Liver (tissue), 9 donors: ENCODE results near the gene BBS5. TPM values are rescaled to one million over a fixed set of nuclear protein-coding genes. Genes with fewer than 3 reads are reported as not detected.

Source experiments
- DNase-seq: peaks from one replicate; pipeline ENCODE4 v3.0.0-alpha.2; 2017; ENCODE audit warnings: low spot score
- H3K27ac ChIP-seq, 2 donors: one replicate each; pipeline ENCODE4 v1.7.0; 2013; ENCODE audit warnings: inconsistent platforms in 2 of 2, low read length in 2 of 2, control low read depth in 1 of 2, low read depth in 1 of 2, mild to moderate bottlenecking in 1 of 2
- H3K27me3 ChIP-seq, 4 donors: one replicate each; pipeline versions ENCODE4 v1.6.1 to v1.7.0; 2013; ENCODE audit warnings: low read length in 3 of 4, inconsistent platforms in 1 of 4, mild to moderate bottlenecking in 1 of 4, moderate library complexity in 1 of 4; ENCODE audit not compliant: control insufficient read depth in 4 of 4, insufficient read depth in 4 of 4
- H3K36me3 ChIP-seq, 4 donors: one replicate each; pipeline versions ENCODE4 v1.6.1 to v1.7.0; 2013; ENCODE audit warnings: low read length in 3 of 4, mild to moderate bottlenecking in 3 of 4, low read depth in 1 of 4, moderate library complexity in 1 of 4; ENCODE audit not compliant: control insufficient read depth in 4 of 4, insufficient read depth in 3 of 4
- H3K4me1 ChIP-seq, 4 donors: one replicate each; pipeline versions ENCODE4 v1.6.1 to v1.7.0; 2013; ENCODE audit warnings: low read length in 3 of 4, mild to moderate bottlenecking in 3 of 4, moderate library complexity in 1 of 4; ENCODE audit not compliant: control insufficient read depth in 4 of 4, insufficient read depth in 4 of 4
- H3K4me3 ChIP-seq, 3 donors: one replicate each; pipeline versions ENCODE4 v1.6.1 to v1.7.0; 2013; ENCODE audit warnings: low read length in 3 of 3, control low read depth in 1 of 3, low read depth in 1 of 3, mild to moderate bottlenecking in 1 of 3
- H3K9ac ChIP-seq, 2 donors: one replicate each; pipeline ENCODE4 v1.7.0; 2013; ENCODE audit warnings: low read length in 2 of 2, mild to moderate bottlenecking in 2 of 2, moderate library complexity in 2 of 2, control low read depth in 1 of 2, low read depth in 1 of 2
- H3K9me3 ChIP-seq, 4 donors: one replicate each; pipeline versions ENCODE4 v1.6.1 to v1.7.0; 2013; ENCODE audit warnings: low read length in 3 of 4; ENCODE audit not compliant: control insufficient read depth in 4 of 4
- ATF3 ChIP-seq: IDR thresholded peaks from 2 replicates; pipeline ENCODE4 v1.6.1; 2016; ENCODE audit warnings: antibody characterized with exemption
- CTCF ChIP-seq: fragments of 150-350 bp; IDR thresholded peaks from 2 replicates; pipeline ENCODE4 v1.5.1; 2017; ENCODE audit warnings: improper control_type of control experiment, low read depth, low read length; ENCODE audit not compliant: missing input control
- EGR1 ChIP-seq, 2 donors: IDR thresholded peaks; 2 replicates each; pipeline ENCODE4 v1.6.1; 2016 to 2018; ENCODE audit warnings: antibody characterized with exemption in 2 of 2, low read depth in 2 of 2
- FOXA2 ChIP-seq: IDR thresholded peaks from 2 replicates; pipeline ENCODE4 v1.6.1; 2016; ENCODE audit warnings: antibody characterized with exemption
- GABPA ChIP-seq, 2 donors: IDR thresholded peaks in 1 of 2; conservative IDR thresholded peaks in 1 of 2; 2 replicates each; pipeline ENCODE4 v1.6.1; 2016; ENCODE audit warnings: antibody characterized with exemption in 2 of 2, mild to moderate bottlenecking in 1 of 2, moderate library complexity in 1 of 2
- HNF4A ChIP-seq, 2 donors: conservative IDR thresholded peaks; 2 replicates each; pipeline ENCODE4 v1.6.1; 2016; ENCODE audit warnings: antibody characterized with exemption in 2 of 2, mild to moderate bottlenecking in 2 of 2
- HNF4G ChIP-seq: IDR thresholded peaks from 2 replicates; pipeline ENCODE4 v1.6.1; 2016; ENCODE audit warnings: antibody characterized with exemption
- JUND ChIP-seq, 2 donors: IDR thresholded peaks; 2 replicates each; pipeline ENCODE4 v1.6.1; 2016; ENCODE audit warnings: antibody characterized with exemption in 2 of 2
- MAX ChIP-seq: IDR thresholded peaks from 2 replicates; pipeline ENCODE4 v1.6.1; 2016; ENCODE audit warnings: antibody characterized with exemption
- NR2F2 ChIP-seq: IDR thresholded peaks from 2 replicates; pipeline ENCODE4 v1.6.1; 2016; ENCODE audit warnings: antibody characterized with exemption
- RAD21 ChIP-seq, 2 donors: IDR thresholded peaks; 2 replicates each; pipeline ENCODE4 v1.6.1; 2016; ENCODE audit warnings: antibody characterized with exemption in 2 of 2, mild to moderate bottlenecking in 2 of 2
- REST ChIP-seq: IDR thresholded peaks from 2 replicates; pipeline ENCODE4 v1.6.1; 2016; ENCODE audit warnings: antibody characterized with exemption, mild to moderate bottlenecking
- RXRA ChIP-seq, 2 donors: IDR thresholded peaks; 2 replicates each; pipeline ENCODE4 v1.6.1; 2017 to 2018; ENCODE audit warnings: antibody characterized with exemption in 2 of 2, mild to moderate bottlenecking in 1 of 2
- SP1 ChIP-seq: IDR thresholded peaks from 2 replicates; pipeline ENCODE4 v1.6.1; 2018; ENCODE audit warnings: antibody characterized with exemption, mild to moderate bottlenecking
- TAF1 ChIP-seq: conservative IDR thresholded peaks from 2 replicates; pipeline ENCODE4 v1.6.1; 2016; ENCODE audit warnings: antibody characterized with exemption, mild to moderate bottlenecking
- YY1 ChIP-seq: IDR thresholded peaks from 2 replicates; pipeline ENCODE4 v1.6.1; 2016; ENCODE audit warnings: antibody characterized with exemption, mild to moderate bottlenecking
- ZBTB33 ChIP-seq: IDR thresholded peaks from 2 replicates; pipeline ENCODE4 v1.6.1; 2016; ENCODE audit warnings: antibody characterized with exemption
- WGBS: extraction: QIAGEN DNeasy Blood & Tissue Kit; methylation state at CpG from one replicate; pipeline ENCODE4 v1.1.7; 2013; 5-methylcytosine and 5-hydroxymethylcytosine counted together
- polyA plus RNA-seq, 2 donors: library from polyadenylated mRNA; stranded (reverse) in 1 of 2; unstranded in 1 of 2; fragments of 200-250 nt in 1 of 2; fragments of >200 nt in 1 of 2; fragmentation: Nextera tagmentation in 1 of 2; extraction: Ambion mirVana in 1 of 2; gene quantifications; one replicate each; pipeline versions ENCODE4 v1.2.1 to v1.2.3, GENCODE V29; 2013 to 2015
- total RNA-seq, 2 donors: library from RNA; depleted of rRNA; stranded (reverse); fragments of >200 nt; gene quantifications; one replicate each; pipeline ENCODE4 v1.2.3, GENCODE V29; 2014
- donor health status: healthy.
- donor health status: healthy.
- donor health status: healthy.
- donor health status: healthy.
- donor health status: healthy.

Gene BBS5
- total and polyA plus RNA-seq, 4 donors, result 1.7 to 2.5 (median 2.1) TPM

GRCh38 chr2:169439900-169440299, 39.4 kb upstream of the BBS5 start:
- Histone ChIP-seq H3K27ac (no peak overlapping the region), H3K36me3 (no peaks in the 10 kb centered on the region), H3K9ac (no peak overlapping the region), H3K4me1 (no peaks in the 10 kb centered on the region), H3K27me3 (no peaks in the 10 kb centered on the region), H3K9me3 (no peaks in the 10 kb centered on the region), H3K4me3 (no peak overlapping the region)
- WGBS, result 85% methylated on average over 3 of the region's 3 CpGs
- DNase-seq, result no peak
- TF ChIP-seq HNF4A (conservative IDR thresholded peaks at IDR 0.05) (no peak), NR2F2 (no peak), JUND (IDR thresholded peaks at IDR 0.05) (no peak), FOXA2 (no peak), RXRA (IDR thresholded peaks at IDR 0.05) (no peak), CTCF (no peak), YY1 (no peak), EGR1 (IDR thresholded peaks at IDR 0.05; ENCODE audit: low read depth in 2 of 2) (no peak), REST (no peak), HNF4G (no peak), SP1 (no peak), ZBTB33 (no peak), TAF1 (no peak), ATF3 (no peak), GABPA (IDR thresholded peaks at IDR 0.05 in 1 of 2, conservative IDR thresholded peaks at IDR 0.05 in 1 of 2) (no peak), RAD21 (IDR thresholded peaks at IDR 0.05) (no peak), MAX (no peak)

GRCh38 chr2:169446452-169446851, 32.8 kb upstream of the BBS5 start:
- Histone ChIP-seq H3K9ac (no peak overlapping the region), H3K4me3 (no peak overlapping the region), H3K27me3 (no peaks in the 10 kb centered on the region), H3K9me3 (no peaks in the 10 kb centered on the region), H3K27ac (no peak overlapping the region), H3K36me3 (no peaks in the 10 kb centered on the region), H3K4me1 (no peaks in the 10 kb centered on the region)
- TF ChIP-seq REST, result no peak
- no peak for TF ChIP-seq EGR1 (IDR thresholded peaks at IDR 0.05; ENCODE audit: low read depth in 2 of 2)
- no peak for DNase-seq
